IPS DF 6.9 (cell line): ENCODE results near the gene ALDOB.

ENCODE experiments used
- DNase-seq: peaks from one replicate; pipeline ENCODE4 v3.0.0-alpha.2; 2013; ENCODE audit warnings: low read depth, low spot score
- H3K27ac ChIP-seq: one replicate; pipeline ENCODE4 v1.5.1; 2013; ENCODE audit warnings: low read length, control low read depth
- H3K27me3 ChIP-seq: 2 replicates; pipeline ENCODE4 v1.6.1; 2013; ENCODE audit warnings: mild to moderate bottlenecking, low read length; ENCODE audit not compliant: control insufficient read depth, insufficient read depth
- H3K36me3 ChIP-seq: 2 replicates; pipeline ENCODE4 v1.6.1; 2013; ENCODE audit warnings: low read length; ENCODE audit not compliant: control insufficient read depth, insufficient read depth
- H3K4me1 ChIP-seq: 2 replicates; pipeline ENCODE4 v1.6.1; 2013; ENCODE audit warnings: low read length; ENCODE audit not compliant: control insufficient read depth, insufficient read depth
- H3K4me3 ChIP-seq: 2 replicates; pipeline ENCODE4 v1.5.1; 2013; ENCODE audit warnings: mild to moderate bottlenecking, low read length
- H3K9me3 ChIP-seq: 2 replicates; pipeline ENCODE4 v1.6.1; 2013; ENCODE audit warnings: low read length, inconsistent platforms; ENCODE audit not compliant: control insufficient read depth, insufficient read depth
- WGBS: extraction: QIAGEN DNeasy Blood & Tissue Kit; methylation state at CpG from one replicate; pipeline ENCODE4 v1.1.7; 2013; ENCODE audit warnings: mixed read lengths, missing lambda C conversion rate; ENCODE audit not compliant: insufficient read length, insufficient coverage; 5-methylcytosine and 5-hydroxymethylcytosine counted together

Gene ALDOB

DNA sequence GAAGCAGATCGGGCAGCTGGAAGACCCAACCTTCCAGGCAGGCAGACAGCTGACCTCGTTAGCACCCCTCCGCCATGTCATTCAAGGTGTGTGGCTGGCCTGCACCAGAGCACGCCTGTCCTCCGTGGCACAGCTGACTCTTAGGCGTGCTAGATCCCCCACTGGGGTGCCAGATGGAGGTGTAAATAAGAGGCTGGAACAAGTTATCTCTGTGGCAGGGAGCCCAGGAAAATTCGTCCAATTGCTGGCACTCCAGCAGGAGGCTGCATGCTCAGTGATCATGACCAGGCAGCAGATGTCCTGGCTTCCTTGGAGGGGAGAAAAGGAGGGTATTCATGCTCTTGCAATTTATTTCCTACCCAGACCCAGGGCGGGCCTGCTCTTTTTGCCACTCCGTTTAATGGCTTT, 7.8 kb upstream of the ALDOB start:
- WGBS, result no CpG with 5 or more reads among the region's 9 CpGs
- Histone ChIP-seq H3K4me1 (no peaks in the 10 kb centered on the region), H3K27me3 (no peaks in the 10 kb centered on the region), H3K9me3 (no peaks in the 10 kb centered on the region), H3K4me3 (no peak overlapping the region), H3K27ac (no peak overlapping the region), H3K36me3 (no peaks in the 10 kb centered on the region)
- DNase-seq, result no peak

DNA sequence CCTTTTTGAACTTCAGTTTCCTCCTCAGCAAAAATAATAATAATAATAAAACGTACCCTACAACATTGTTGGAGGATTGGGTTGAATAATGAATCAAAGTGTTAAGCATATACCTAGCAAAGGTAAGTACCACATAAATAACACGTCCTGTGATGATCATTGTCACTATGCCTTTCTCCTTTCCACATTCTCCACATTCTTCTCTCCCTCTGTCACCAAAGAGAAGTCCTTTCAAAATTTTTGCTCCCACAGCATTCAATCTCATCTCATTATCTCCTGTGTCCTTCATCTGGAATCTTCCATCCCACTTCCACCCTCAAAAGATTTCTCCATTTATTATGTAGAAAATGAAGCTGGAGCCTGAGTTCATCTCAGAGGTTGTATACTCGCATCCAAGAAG, 7.2 kb upstream of the ALDOB start:
- no peak for DNase-seq
- Histone ChIP-seq H3K4me1 (no peaks in the 10 kb centered on the region), H3K9me3 (no peaks in the 10 kb centered on the region), H3K27me3 (no peaks in the 10 kb centered on the region), H3K36me3 (no peaks in the 10 kb centered on the region), H3K4me3 (no peak overlapping the region), H3K27ac (no peak overlapping the region)
- WGBS, result no CpG with 5 or more reads among the region's 3 CpGs

DNA sequence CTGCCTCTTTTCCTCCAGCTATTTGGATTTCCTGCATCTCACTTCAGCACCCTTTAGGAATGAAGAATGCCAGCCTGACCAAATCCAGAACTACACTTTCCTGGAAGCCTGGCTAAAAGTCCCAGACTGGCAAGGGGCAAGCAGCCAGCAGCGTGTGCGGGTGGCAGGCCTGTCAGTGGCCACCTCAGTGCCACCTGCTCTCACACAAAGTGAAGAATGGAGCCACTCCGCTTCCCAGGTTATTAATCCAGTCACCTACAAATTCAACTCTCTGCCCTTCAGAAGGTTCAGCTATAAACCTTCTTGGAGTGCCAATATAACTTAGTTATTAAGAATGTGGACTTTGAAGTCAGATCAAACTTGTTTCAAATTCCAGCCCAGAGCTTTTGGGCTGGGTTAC, 6.7 kb upstream of the ALDOB start:
- H3K9me3 ChIP-seq, result no peaks in the 10 kb centered on the region
- H3K4me1 ChIP-seq, result no peaks in the 10 kb centered on the region
- H3K27me3 ChIP-seq, result no peaks in the 10 kb centered on the region
- no peaks in the 10 kb centered on the region for H3K36me3 ChIP-seq
- no peak for DNase-seq
- H3K27ac ChIP-seq, result no peak overlapping the region
- no CpG with 5 or more reads among the region's 3 CpGs for WGBS
- H3K4me3 ChIP-seq, result no peak overlapping the region

DNA sequence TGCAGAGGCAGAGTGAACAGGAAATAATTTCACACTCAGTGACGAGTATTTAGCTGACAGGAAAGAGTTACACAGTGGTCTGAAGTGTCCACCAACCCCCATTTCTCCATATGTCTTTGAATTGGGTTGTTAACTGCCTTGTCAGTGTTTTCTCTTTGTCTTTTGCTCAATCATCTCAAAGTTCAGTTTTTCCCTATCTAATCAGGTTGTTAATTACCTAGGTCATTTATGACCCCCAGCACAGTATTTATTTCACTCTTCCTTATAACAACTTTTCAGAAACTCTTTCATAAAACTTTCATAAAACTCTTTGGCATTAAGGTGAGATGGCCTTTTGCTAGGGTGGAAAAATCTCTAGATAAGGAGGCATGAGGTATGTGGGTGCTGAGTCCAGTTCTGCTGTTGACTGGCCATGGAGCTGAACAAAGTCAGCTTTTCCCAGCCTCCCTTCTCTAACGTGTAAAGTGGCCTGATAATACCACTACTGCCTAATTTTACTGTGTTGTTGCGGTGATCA, 5.2 kb upstream of the ALDOB start:
- no peaks in the 10 kb centered on the region for H3K4me1 ChIP-seq
- H3K36me3 ChIP-seq, result no peaks in the 10 kb centered on the region
- H3K9me3 ChIP-seq, result no peaks in the 10 kb centered on the region
- no peak overlapping the region for H3K4me3 ChIP-seq
- no peak for DNase-seq
- WGBS, result no CpG with 5 or more reads among the region's 3 CpGs
- no peaks in the 10 kb centered on the region for H3K27me3 ChIP-seq
- H3K27ac ChIP-seq, result no peak overlapping the region

DNA sequence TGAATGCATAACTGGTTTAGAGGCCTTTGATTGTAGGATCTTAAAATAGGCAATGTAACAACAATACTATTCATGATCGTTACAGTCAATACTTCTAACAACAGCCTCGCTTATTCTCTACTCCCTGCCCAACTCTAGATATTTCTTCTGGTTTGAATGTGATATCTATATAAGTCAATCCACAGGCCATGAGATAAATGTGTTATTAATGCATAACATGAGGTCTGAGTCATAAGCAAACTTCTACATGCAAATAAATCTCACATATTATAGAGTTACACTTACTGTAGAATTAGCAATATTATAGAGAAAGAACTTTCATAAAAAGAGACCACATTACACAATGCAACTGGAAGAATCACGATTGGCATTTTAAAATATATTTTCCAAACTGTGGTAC, 2.9 kb upstream of the ALDOB start:
- Histone ChIP-seq H3K27me3 (no peaks in the 10 kb centered on the region), H3K9me3 (no peaks in the 10 kb centered on the region), H3K36me3 (no peaks in the 10 kb centered on the region), H3K4me1 (no peaks in the 10 kb centered on the region), H3K4me3 (no peak overlapping the region), H3K27ac (no peak overlapping the region)
- DNase-seq, result no peak
- no CpG with 5 or more reads among the region's 3 CpGs for WGBS

DNA sequence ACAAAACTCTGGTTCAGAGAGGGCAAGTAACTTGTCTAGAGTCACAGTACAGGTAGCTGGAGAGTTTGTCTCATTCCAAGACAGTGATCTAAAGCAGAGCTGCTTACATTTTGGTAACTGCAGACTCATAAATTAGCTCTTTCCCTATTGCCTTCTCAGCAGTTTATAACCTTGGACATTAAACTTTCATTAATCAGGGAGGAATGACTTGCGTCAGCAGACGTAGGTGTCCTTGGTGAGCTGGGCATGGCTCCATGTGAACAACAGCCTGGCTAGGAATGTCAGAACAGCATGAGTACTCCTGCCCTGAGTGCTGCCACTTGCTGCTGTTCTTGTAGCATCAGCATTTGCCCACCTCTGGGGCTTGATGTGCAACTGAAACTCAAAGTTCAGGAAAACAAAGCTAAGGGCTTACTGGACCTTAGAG, 2.2 kb upstream of the ALDOB start:
- Histone ChIP-seq H3K4me3 (no peak overlapping the region), H3K4me1 (no peaks in the 10 kb centered on the region), H3K9me3 (no peaks in the 10 kb centered on the region), H3K27me3 (no peaks in the 10 kb centered on the region), H3K27ac (no peak overlapping the region), H3K36me3 (no peaks in the 10 kb centered on the region)
- DNase-seq, result no peak
- no CpG with 5 or more reads among the region's 2 CpGs for WGBS

DNA sequence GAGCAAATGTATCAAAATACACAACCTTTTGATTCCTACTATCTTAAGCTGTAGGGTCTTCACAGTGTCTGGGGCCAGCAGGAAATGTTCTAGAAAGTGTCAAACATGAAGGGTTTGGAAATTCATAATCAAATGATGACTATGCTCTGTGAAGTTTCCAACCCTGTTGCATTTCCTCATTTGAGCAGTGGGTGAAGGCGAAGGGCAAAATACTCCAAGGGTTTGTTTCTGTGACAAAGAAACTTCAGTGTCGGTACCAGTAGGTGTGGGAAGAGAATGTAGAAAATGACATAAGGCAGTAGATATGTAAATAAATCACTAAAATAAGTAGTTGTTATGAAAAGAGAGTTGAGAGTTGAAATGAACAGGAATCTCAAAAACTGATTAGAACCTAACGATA, 576 bp downstream of the ALDOB start:
- Histone ChIP-seq H3K4me1 (no peaks in the 10 kb centered on the region), H3K36me3 (no peaks in the 10 kb centered on the region), H3K27ac (no peak overlapping the region), H3K4me3 (no peak overlapping the region), H3K9me3 (no peaks in the 10 kb centered on the region), H3K27me3 (no peaks in the 10 kb centered on the region)
- no peak for DNase-seq
- 100% methylated on average over 1 of the region's 3 CpGs for WGBS

DNA sequence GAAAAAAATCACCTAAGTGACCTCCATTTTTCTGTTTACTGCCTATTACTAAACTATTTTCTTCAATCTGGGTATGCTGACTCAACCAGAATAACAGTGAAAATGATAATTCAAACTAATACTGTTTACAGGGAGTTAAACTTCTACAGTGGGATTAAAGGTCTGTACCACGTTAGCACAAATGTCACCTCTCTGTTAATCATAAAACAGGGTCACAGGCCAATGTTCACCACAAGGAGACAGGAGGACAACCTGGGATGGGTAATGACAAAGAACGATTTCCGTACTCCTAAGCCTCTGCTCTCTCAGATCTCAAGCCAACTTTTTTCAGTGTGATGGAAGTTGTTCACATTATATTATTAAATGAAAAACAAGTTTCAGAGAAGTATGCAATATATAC, 2.3 kb downstream of the ALDOB start:
- DNase-seq, result no peak
- H3K4me1 ChIP-seq, result no peaks in the 10 kb centered on the region
- WGBS, result no CpG with 5 or more reads among the region's 3 CpGs
- H3K9me3 ChIP-seq, result no peaks in the 10 kb centered on the region
- no peaks in the 10 kb centered on the region for H3K27me3 ChIP-seq
- no peaks in the 10 kb centered on the region for H3K36me3 ChIP-seq
- H3K4me3 ChIP-seq, result no peak overlapping the region
- H3K27ac ChIP-seq, result no peak overlapping the region

DNA sequence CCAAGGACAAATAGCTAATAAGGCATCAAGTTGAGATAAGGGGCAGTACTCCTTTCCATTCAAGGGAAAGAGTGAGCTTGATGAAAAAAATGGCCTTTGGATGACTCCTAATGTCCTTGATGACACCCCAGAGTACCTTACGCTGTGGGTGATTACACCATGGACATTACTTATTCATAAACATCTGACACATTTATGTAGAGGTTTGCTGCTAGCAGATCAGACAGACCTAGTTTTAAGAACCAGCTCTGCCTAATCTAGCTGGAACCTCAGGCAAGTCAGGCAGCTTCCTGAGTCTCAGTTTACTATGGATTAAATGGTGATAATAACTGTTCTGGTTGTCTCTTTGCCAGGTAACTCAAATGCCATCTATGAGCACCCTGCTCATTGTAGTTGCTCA, 2.8 kb downstream of the ALDOB start:
- H3K9me3 ChIP-seq, result no peaks in the 10 kb centered on the region
- H3K4me1 ChIP-seq, result no peaks in the 10 kb centered on the region
- no peak overlapping the region for H3K27ac ChIP-seq
- H3K27me3 ChIP-seq, result no peaks in the 10 kb centered on the region
- no peak for DNase-seq
- no CpG with 5 or more reads among the region's 1 CpG for WGBS
- H3K4me3 ChIP-seq, result no peak overlapping the region
- H3K36me3 ChIP-seq, result no peaks in the 10 kb centered on the region

DNA sequence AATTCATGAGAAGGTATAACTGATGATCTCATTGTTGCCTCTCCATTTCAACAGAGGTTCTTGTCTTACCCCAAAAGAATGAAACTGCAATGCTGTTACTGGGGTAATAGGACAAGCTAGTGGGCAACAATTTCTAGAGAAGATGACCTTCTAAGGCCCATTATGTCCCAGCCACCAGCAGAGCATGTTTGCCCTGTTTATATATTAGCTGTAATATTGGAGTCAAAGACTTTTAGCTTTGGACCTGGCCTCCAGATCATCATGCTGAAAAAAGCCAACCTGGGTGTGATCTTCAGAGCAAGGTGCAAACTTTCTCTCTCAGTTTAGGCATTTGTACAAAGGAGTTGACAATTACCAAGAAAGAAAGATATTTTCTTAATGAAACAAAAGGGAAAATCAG, 3.4 kb downstream of the ALDOB start:
- Histone ChIP-seq H3K9me3 (no peaks in the 10 kb centered on the region), H3K4me3 (no peak overlapping the region), H3K36me3 (no peaks in the 10 kb centered on the region), H3K27ac (no peak overlapping the region), H3K27me3 (no peaks in the 10 kb centered on the region), H3K4me1 (no peaks in the 10 kb centered on the region)
- no peak for DNase-seq

DNA sequence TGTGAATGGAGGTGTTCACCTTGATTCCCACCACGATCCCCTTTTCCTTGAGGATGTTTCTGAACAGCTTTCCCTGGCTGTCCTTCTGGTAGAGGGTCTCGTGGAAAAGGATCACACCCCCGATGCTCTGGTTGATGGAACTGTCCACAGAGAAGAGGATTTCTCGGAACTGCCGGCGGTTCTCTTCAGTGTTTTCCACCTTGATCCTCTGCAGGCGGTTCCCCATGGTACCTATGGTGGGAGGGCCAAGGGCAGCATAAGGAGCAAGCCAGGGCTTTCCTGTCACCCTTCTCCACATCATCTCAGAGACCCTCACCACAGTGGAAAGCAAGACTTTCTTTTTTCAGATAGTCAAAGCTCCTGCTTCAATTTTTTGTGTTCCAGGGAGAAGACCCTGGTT, 5.8 kb downstream of the ALDOB start:
- no peak for DNase-seq
- no peak overlapping the region for H3K4me3 ChIP-seq
- H3K27me3 ChIP-seq, result no peaks in the 10 kb centered on the region
- H3K9me3 ChIP-seq, result no peaks in the 10 kb centered on the region
- H3K4me1 ChIP-seq, result no peaks in the 10 kb centered on the region
- H3K36me3 ChIP-seq, result no peaks in the 10 kb centered on the region
- no CpG with 5 or more reads among the region's 7 CpGs for WGBS
- no peak overlapping the region for H3K27ac ChIP-seq
